ENCODE measurements around the gene GALNT17. TPM values are rescaled to one million over a fixed set of nuclear protein-coding genes. Genes with fewer than 3 reads are reported as not detected.

GALNT17 gene
- polyA plus RNA-seq, 2 of the 4 experiments (the other 2 are of a cell fraction), result not detected

- no peaks in the 10 kb centered on the region for H3K4me1 ChIP-seq
- H3K27ac ChIP-seq, result no peak overlapping the region
- no peak for FAIRE-seq
- peaks cover 6% of the 10 kb centered on the region; the same call in 2 of the 3 replicates for H3K9me3 ChIP-seq
- H3K4me2 ChIP-seq, result no peak overlapping the region
- ChIA-PET POLR2A (no interaction called here), CTCF (no interaction called here)
- DNase-seq (ENCODE audit: low read depth in 1 of 2, low spot score in 1 of 2), result no peak
- no peak for ATAC-seq
- no peak for TF ChIP-seq CEBPB (IDR thresholded peaks at IDR 0.05)
- TF ChIP-seq ZNF302 (CRISPR knock-in tag; IDR thresholded peaks at IDR 0.05), result no peak
- no peak for TF ChIP-seq TP53 (CRISPR knock-in tag; IDR thresholded peaks at IDR 0.05)
- TF ChIP-seq PHF8 (IDR thresholded peaks at IDR 0.05; ENCODE audit: borderline replicate concordance, low read depth), result no peak
- no peak for TF ChIP-seq BHLHE40 (IDR thresholded peaks at IDR 0.05; ENCODE audit: low read depth, low read length)
- no peak for TF ChIP-seq CBX2 (IDR thresholded peaks at IDR 0.05; ENCODE audit: borderline replicate concordance, low read depth)
- no peak for TF ChIP-seq NFE2L2 (conservative IDR thresholded peaks at IDR 0.05; ENCODE audit: low read length)
- TF ChIP-seq TFCP2L1 (CRISPR knock-in tag; IDR thresholded peaks at IDR 0.05), result no peak
- no peak for TF ChIP-seq MYC (IDR thresholded peaks at IDR 0.05; ENCODE audit: borderline replicate concordance, low read length)
- TF ChIP-seq E2F6 (IDR thresholded peaks at IDR 0.05; ENCODE audit: borderline replicate concordance, low read depth), result no peak
- no peak for TF ChIP-seq RAD21 (conservative IDR thresholded peaks at IDR 0.05 in 1 of 2, IDR thresholded peaks at IDR 0.05 in 1 of 2)
- no peak for TF ChIP-seq RNF2 (IDR thresholded peaks at IDR 0.05; ENCODE audit: borderline replicate concordance, low read depth)
- TF ChIP-seq HEYL (CRISPR knock-in tag; IDR thresholded peaks at IDR 0.05), result no peak
- no peak for TF ChIP-seq KDM5A (IDR thresholded peaks at IDR 0.05)
- TF ChIP-seq REST (IDR thresholded peaks at IDR 0.05), result no peak
- TF ChIP-seq GATA3 (IDR thresholded peaks at IDR 0.05; ENCODE audit: borderline replicate concordance), result no peak
- TF ChIP-seq FOSL2 (IDR thresholded peaks at IDR 0.05), result no peak
- TF ChIP-seq FOSL2 (CRISPR knock-in tag; IDR thresholded peaks at IDR 0.05), result no peak
- no peak for TF ChIP-seq PBX3 (IDR thresholded peaks at IDR 0.05)
- no peak for TF ChIP-seq ZSCAN20 (CRISPR knock-in tag; IDR thresholded peaks at IDR 0.05)
- TF ChIP-seq CHD4 (IDR thresholded peaks at IDR 0.05; ENCODE audit: borderline replicate concordance), result no peak
- WGBS (ENCODE audit: missing lambda C conversion rate), result 0% methylated on average over 3 of the region's 5 CpGs
- H3K4me3 ChIP-seq, result no peak overlapping the region
Observed at GRCh38 chr7:71385330-71385729, 253.4 kb downstream of the GALNT17 start.

GRCh38 chr7:71386152-71386785 lies 254.3 kb downstream of the GALNT17 start:
- POLR2A ChIA-PET, result no interaction called here
- CTCF ChIA-PET, result no interaction called here

More at GRCh38 chr7:71386152-71386785, 254.3 kb downstream of the GALNT17 start:
- Histone ChIP-seq H3K4me2 (no peak overlapping the region), H3K4me3 (no peak overlapping the region), H3K4me1 (no peaks in the 10 kb centered on the region), H3K9me3 (peaks cover 6% of the 10 kb centered on the region; the same call in 2 of the 3 replicates), H3K27ac (no peak overlapping the region)
- FAIRE-seq (no peak), DNase-seq (ENCODE audit: low read depth in 1 of 2, low spot score in 1 of 2) (no peak), ATAC-seq (no peak)
- TF ChIP-seq ZC3H11A (IDR thresholded peaks at IDR 0.05), result no peak
- WGBS (ENCODE audit: missing lambda C conversion rate), result 4% methylated on average over 12 of the region's 12 CpGs
